C1 segment of cervical spinal cord (tissue), 14 donors: ENCODE results near the gene KAT6B.
"Not testable (repeated sequence)": the region's sequence is repeated elsewhere in the genome, so short reads cannot be mapped to it uniquely, and the experiment has no call there.

ENCODE experiments used
- DNase-seq, 14 donors: peaks; one replicate each; lab custom pipeline; 2025; lab: John Stamatoyannopoulos, UW

KAT6B gene

GRCh38 chr10:75035975-75036708, 209.7 kb downstream of the KAT6B start:
- no peak for DNase-seq

- no peak for DNase-seq
Measured at GRCh38 chr10:75037171-75038153, 211.1 kb downstream of the KAT6B start.

GRCh38 chr10:75038335-75038734, 211.9 kb downstream of the KAT6B start:
- DNase-seq: no peak

GRCh38 chr10:75040576-75040975, 214.2 kb downstream of the KAT6B start:
- DNase-seq: no peak

- no peak for DNase-seq
Measured at GRCh38 chr10:75042292-75042974, 216.0 kb downstream of the KAT6B start.

- no peak for DNase-seq
Measured at GRCh38 chr10:75043256-75044131, 217.1 kb downstream of the KAT6B start.

GRCh38 chr10:75048669-75049098, 222.3 kb downstream of the KAT6B start:
- DNase-seq: no peak

- DNase-seq: no peak
Measured at GRCh38 chr10:75049316-75050148, 223.1 kb downstream of the KAT6B start.

- no peak for DNase-seq
Measured at GRCh38 chr10:75050149-75050919, 223.9 kb downstream of the KAT6B start.

GRCh38 chr10:75051308-75051707, 224.9 kb downstream of the KAT6B start:
- DNase-seq: no peak

- not testable (repeated sequence) for DNase-seq
Measured at GRCh38 chr10:75055896-75056406, 229.6 kb downstream of the KAT6B start.

GRCh38 chr10:75057680-75058079, 231.3 kb downstream of the KAT6B start:
- no peak for DNase-seq

- no peak for DNase-seq
Measured at GRCh38 chr10:75058161-75058560, 231.8 kb downstream of the KAT6B start.

GRCh38 chr10:75061709-75062505, 235.5 kb downstream of the KAT6B start:
- DNase-seq: no peak

GRCh38 chr10:75062506-75063299, 236.3 kb downstream of the KAT6B start:
- peak in 1 of 14 donors; percentile 62 for DNase-seq

- no peak for DNase-seq
Measured at GRCh38 chr10:75063461-75064230, 237.2 kb downstream of the KAT6B start.

GRCh38 chr10:75065076-75065475, 238.7 kb downstream of the KAT6B start:
- peak in 1 of 14 donors; percentile 65 for DNase-seq
